Measurements from ENCODE around the gene NDUFAF2.

- TF ChIP-seq, protein P1, sequence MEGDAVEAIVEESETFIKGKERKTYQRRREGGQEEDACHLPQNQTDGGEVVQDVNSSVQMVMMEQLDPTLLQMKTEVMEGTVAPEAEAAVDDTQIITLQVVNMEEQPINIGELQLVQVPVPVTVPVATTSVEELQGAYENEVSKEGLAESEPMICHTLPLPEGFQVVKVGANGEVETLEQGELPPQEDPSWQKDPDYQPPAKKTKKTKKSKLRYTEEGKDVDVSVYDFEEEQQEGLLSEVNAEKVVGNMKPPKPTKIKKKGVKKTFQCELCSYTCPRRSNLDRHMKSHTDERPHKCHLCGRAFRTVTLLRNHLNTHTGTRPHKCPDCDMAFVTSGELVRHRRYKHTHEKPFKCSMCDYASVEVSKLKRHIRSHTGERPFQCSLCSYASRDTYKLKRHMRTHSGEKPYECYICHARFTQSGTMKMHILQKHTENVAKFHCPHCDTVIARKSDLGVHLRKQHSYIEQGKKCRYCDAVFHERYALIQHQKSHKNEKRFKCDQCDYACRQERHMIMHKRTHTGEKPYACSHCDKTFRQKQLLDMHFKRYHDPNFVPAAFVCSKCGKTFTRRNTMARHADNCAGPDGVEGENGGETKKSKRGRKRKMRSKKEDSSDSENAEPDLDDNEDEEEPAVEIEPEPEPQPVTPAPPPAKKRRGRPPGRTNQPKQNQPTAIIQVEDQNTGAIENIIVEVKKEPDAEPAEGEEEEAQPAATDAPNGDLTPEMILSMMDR (tag by site-specific recombination; IDR thresholded peaks at IDR 0.05): no peak
- TF ChIP-seq ZNF23 (tag by site-specific recombination; IDR thresholded peaks at IDR 0.05; ENCODE audit: borderline replicate concordance) (no peak), ZNF121 (tag by site-specific recombination; IDR thresholded peaks at IDR 0.05) (no peak), ZNF837 (tag by site-specific recombination; IDR thresholded peaks at IDR 0.05) (no peak), ATF2 (tag by site-specific recombination; IDR thresholded peaks at IDR 0.05; ENCODE audit: low read depth) (no peak), ZNF174 (tag by site-specific recombination; IDR thresholded peaks at IDR 0.05) (no peak), ZNF580 (tag by site-specific recombination; IDR thresholded peaks at IDR 0.05) (no peak), ZNF776 (tag by site-specific recombination; IDR thresholded peaks at IDR 0.05; ENCODE audit: borderline replicate concordance) (no peak)
These were observed 10.2 kb downstream of the NDUFAF2 start for GRCh38 chr5:60955239-60955638.

Data from HEK293 (cell line).